Measurements from ENCODE around the gene C20orf144. TPM values are rescaled to one million over a fixed set of nuclear protein-coding genes. Genes with fewer than 3 reads are reported as not detected.
"Not testable (repeated sequence)": the region's sequence is repeated elsewhere in the genome, so short reads cannot be mapped to it uniquely, and the experiment has no call there.

Gene C20orf144
- total and polyA plus RNA-seq, 9 of the 15 experiments (the other 6 are each of a cell fraction or from before 2014, with no cell fraction given): 0.04 to 0.23 (median 0.11) TPM; not detected in 2

DNA sequence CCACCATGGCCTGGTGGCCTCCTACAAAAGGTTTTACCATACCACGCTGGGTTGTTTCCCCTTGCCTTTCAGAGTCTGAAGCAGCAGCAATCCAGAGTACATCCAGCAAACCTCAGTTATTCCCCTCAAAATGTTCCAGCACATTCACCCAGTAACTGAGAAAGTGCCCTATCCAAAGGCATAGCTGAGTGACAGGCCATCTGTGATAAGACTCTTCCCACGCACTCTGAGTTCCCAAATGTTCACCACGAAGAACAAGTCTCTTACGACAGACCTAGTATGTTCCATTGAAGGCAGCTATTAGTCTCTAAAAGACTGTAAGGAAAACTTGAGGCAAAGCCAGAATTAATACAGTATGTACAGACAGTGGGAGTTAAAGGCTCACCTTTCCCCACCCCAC is 31.6 kb upstream of the C20orf144 start:
- TF ChIP-seq HMBOX1 (IDR thresholded peaks at IDR 0.05) (0 out of 2 replicates have a peak, but pooled peaks have one; percentile 18), EGR1 (conservative IDR thresholded peaks at IDR 0.05) (peak; percentile 87), ARID1B (IDR thresholded peaks at IDR 0.05) (0 out of 2 replicates have a peak, but pooled peaks have one; percentile 27), ATF7 (IDR thresholded peaks at IDR 0.05) (no peak), MEIS2 (IDR thresholded peaks at IDR 0.05; ENCODE audit: partially characterized antibody) (peak; percentile 90), BACH1 (tag; IDR thresholded peaks at IDR 0.05) (no peak), ZKSCAN1 (IDR thresholded peaks at IDR 0.05; ENCODE audit: low read depth, low read length) (peak; percentile 30; the same call in 1 of the 2 replicates)
- TF ChIP-seq, protein P1, sequence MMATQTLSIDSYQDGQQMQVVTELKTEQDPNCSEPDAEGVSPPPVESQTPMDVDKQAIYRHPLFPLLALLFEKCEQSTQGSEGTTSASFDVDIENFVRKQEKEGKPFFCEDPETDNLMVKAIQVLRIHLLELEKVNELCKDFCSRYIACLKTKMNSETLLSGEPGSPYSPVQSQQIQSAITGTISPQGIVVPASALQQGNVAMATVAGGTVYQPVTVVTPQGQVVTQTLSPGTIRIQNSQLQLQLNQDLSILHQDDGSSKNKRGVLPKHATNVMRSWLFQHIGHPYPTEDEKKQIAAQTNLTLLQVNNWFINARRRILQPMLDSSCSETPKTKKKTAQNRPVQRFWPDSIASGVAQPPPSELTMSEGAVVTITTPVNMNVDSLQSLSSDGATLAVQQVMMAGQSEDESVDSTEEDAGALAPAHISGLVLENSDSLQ (IDR thresholded peaks at IDR 0.05): peak; percentile 95
- TF ChIP-seq, protein P2, sequence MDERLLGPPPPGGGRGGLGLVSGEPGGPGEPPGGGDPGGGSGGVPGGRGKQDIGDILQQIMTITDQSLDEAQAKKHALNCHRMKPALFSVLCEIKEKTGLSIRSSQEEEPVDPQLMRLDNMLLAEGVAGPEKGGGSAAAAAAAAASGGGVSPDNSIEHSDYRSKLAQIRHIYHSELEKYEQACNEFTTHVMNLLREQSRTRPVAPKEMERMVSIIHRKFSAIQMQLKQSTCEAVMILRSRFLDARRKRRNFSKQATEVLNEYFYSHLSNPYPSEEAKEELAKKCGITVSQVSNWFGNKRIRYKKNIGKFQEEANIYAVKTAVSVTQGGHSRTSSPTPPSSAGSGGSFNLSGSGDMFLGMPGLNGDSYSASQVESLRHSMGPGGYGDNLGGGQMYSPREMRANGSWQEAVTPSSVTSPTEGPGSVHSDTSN (CRISPR knock-in tag; IDR thresholded peaks at IDR 0.05; ENCODE audit: low read depth): peak; percentile 58
- TF ChIP-seq, protein P2 (tag; conservative IDR thresholded peaks at IDR 0.05; ENCODE audit: low read depth): peak; percentile 81
- no peak overlapping the region for H3K27ac ChIP-seq (ENCODE audit: extremely low read depth, low read depth, low read length)
- H3K79me2 ChIP-seq (ENCODE audit: control insufficient read depth, insufficient read depth, low read length): no peaks in the 10 kb centered on the region
- no peak overlapping the region for H3K4me3 ChIP-seq
- no peaks in the 10 kb centered on the region for H3K9me3 ChIP-seq (replicated peaks; ENCODE audit: control insufficient read depth, insufficient read depth, low read depth, low read length)
- no peaks in the 10 kb centered on the region for H4K20me1 ChIP-seq (replicated peaks; ENCODE audit: control insufficient read depth, insufficient read depth, low read length)
- WGBS (ENCODE audit: insufficient coverage, low coverage, missing lambda C conversion rate): 31% methylated on average over 4 of the region's 4 CpGs
- H3K9ac ChIP-seq (ENCODE audit: insufficient read depth in 1 of 2, low read depth in 2 of 2, low read length in 2 of 2): peak overlapping the region in 1 of 2 experiments; percentile 10; a peak in 1 of 4 replicates
- FAIRE-seq (peak; percentile 86), DNase-seq (ENCODE audit: extremely low read depth in 1 of 4, low spot score in 3 of 4) (peak in 2 of 4 experiments; percentile 22 to 46), ATAC-seq (peak; percentile 70)
- no peaks in the 10 kb centered on the region for H3K27me3 ChIP-seq (ENCODE audit: control insufficient read depth in 2 of 2, insufficient read depth in 2 of 2, low read length in 2 of 2)
- no peak overlapping the region for H3K4me2 ChIP-seq (ENCODE audit: insufficient read depth, low read length)
- CTCF ChIA-PET (ENCODE audit: low intra/inter-chr PET ratio): no interaction called here
- intact Hi-C loops (cut with micrococcal nuclease): no loop called here
- POLR2A ChIA-PET: interaction anchor here (0.7 to 1.7 kb wide), 5 partner anchors 10 to 29 kb away, joined by 3 to 5 read pairs (median 4); no protein-coding TSS in a partner anchor
- peaks cover 29% of the 10 kb centered on the region; the same call in 2 of the 3 replicates for H3K36me3 ChIP-seq (ENCODE audit: control insufficient read depth, insufficient read depth, low read length)
- no peaks in the 10 kb centered on the region for H3K9me1 ChIP-seq (ENCODE audit: control insufficient read depth, insufficient read depth, low read length)
- in situ Hi-C loops (cut with MboI): no loop called here
- peaks cover 5 to 10% of the 10 kb centered on the region in 2 experiments; a peak in 3 of 5 replicates for H3K4me1 ChIP-seq (replicated peaks in 1 of 2; ENCODE audit: control insufficient read depth in 2 of 2, insufficient read depth in 2 of 2, low read length in 2 of 2)
- BruUV-seq (replicated peaks): no TSS peak
- no peak overlapping the region for H2AFZ ChIP-seq (ENCODE audit: low read depth, low read length)

- BruUV-seq (replicated peaks); CTCF ChIA-PET (ENCODE audit: low intra/inter-chr PET ratio); H3K27me3 ChIP-seq (ENCODE audit: control insufficient read depth in 2 of 2, insufficient read depth in 2 of 2, low read length in 2 of 2); H3K4me3 ChIP-seq; H2AFZ ChIP-seq (ENCODE audit: low read depth, low read length); ATAC-seq; H3K4me2 ChIP-seq (ENCODE audit: insufficient read depth, low read length); H3K9me3 ChIP-seq (replicated peaks; ENCODE audit: control insufficient read depth, insufficient read depth, low read depth, low read length); intact Hi-C loops (cut with micrococcal nuclease); H3K79me2 ChIP-seq (ENCODE audit: control insufficient read depth, insufficient read depth, low read length); DNase-seq (ENCODE audit: extremely low read depth in 1 of 4, low spot score in 3 of 4); H3K9ac ChIP-seq (ENCODE audit: insufficient read depth in 1 of 2, low read depth in 2 of 2, low read length in 2 of 2); H3K27ac ChIP-seq (ENCODE audit: extremely low read depth, low read depth, low read length); FAIRE-seq; H3K9me1 ChIP-seq (ENCODE audit: control insufficient read depth, insufficient read depth, low read length); in situ Hi-C loops (cut with MboI); H3K4me1 ChIP-seq (replicated peaks in 1 of 2; ENCODE audit: control insufficient read depth in 2 of 2, insufficient read depth in 2 of 2, low read length in 2 of 2); H4K20me1 ChIP-seq (replicated peaks; ENCODE audit: control insufficient read depth, insufficient read depth, low read length): not testable (repeated sequence)
- peaks cover 28% of the 10 kb centered on the region; the same call in 2 of the 3 replicates for H3K36me3 ChIP-seq (ENCODE audit: control insufficient read depth, insufficient read depth, low read length)
- POLR2A ChIA-PET: interaction anchor here (1.2 to 1.6 kb wide), 2 partner anchors 8 to 26 kb away, joined by 3 to 4 read pairs; no protein-coding TSS in a partner anchor
- WGBS (ENCODE audit: insufficient coverage, low coverage, missing lambda C conversion rate): 53% methylated on average over 4 of the region's 4 CpGs
Measured at GRCh38 chr20:33631910-33632309, 30.2 kb upstream of the C20orf144 start.

All from K562 (cell line).